HG02571 (cell line): ENCODE measurements around the gene PRELID1.

Experiments used
- ATAC-seq: cut with Tn5 transposase; IDR thresholded peaks from one replicate; pipeline ENCODE4 v1.9.1; 2021; ENCODE audit warnings: mild to moderate bottlenecking, moderate library complexity; ENCODE audit not compliant: unreplicated experiment

Gene PRELID1

GRCh38 chr5:177355162-177355867 is 51.7 kb downstream of the PRELID1 start:
- ATAC-seq = no peak

DNA sequence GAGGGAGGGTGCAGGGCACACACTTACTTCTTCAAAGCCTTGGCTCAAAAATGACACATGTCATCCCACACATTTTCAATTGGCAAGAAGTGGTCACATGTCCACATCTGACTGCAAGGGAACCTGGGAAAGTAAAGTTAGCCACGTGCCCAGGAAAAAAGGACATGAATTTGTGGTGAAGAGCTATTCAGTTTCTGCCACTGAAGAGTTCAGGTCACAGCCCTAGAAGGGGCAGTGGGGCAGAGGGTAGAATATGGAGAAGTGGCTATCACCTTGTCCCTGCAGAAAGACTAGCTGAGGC is 52.2 kb downstream of the PRELID1 start:
- ATAC-seq = no peak
